DMS 273 (cell line): Measurements from ENCODE around the gene IFITM2.

Experiments used
- DNase-seq: peaks from one replicate; lab custom pipeline; 2025; ENCODE audit not compliant: unreplicated experiment; lab: John Stamatoyannopoulos, UW

IFITM2 gene

GRCh38 chr11:292211-293121 lies 15.2 kb upstream of the IFITM2 start:
- no peak for DNase-seq

- no peak for DNase-seq
Measured at GRCh38 chr11:293271-293851, 14.3 kb upstream of the IFITM2 start.

- DNase-seq: no peak
Measured at GRCh38 chr11:293852-294661, 13.6 kb upstream of the IFITM2 start.

GRCh38 chr11:294780-295179 lies 12.8 kb upstream of the IFITM2 start:
- DNase-seq: no peak

- DNase-seq: no peak
Measured at GRCh38 chr11:295351-296170, 12.1 kb upstream of the IFITM2 start.

GRCh38 chr11:296171-297050 lies 11.2 kb upstream of the IFITM2 start:
- no peak for DNase-seq

GRCh38 chr11:297051-297585 lies 10.5 kb upstream of the IFITM2 start:
- DNase-seq: no peak

- DNase-seq: no peak
Measured at GRCh38 chr11:297586-298405, 9.8 kb upstream of the IFITM2 start.

- no peak for DNase-seq
Measured at GRCh38 chr11:298406-299065, 9.1 kb upstream of the IFITM2 start.

GRCh38 chr11:299081-299891 lies 8.3 kb upstream of the IFITM2 start, which contains the start of gene IFITM5:
Gene IFITM5 (minus strand): TSS chr11:299526. CDS start chr11:299490, 36 bp downstream.
- DNase-seq: no peak

- peak; percentile 50 for DNase-seq
Measured at GRCh38 chr11:299951-300735, 7.5 kb upstream of the IFITM2 start.

- DNase-seq: no peak
Measured at GRCh38 chr11:303363-303762, 4.3 kb upstream of the IFITM2 start.

GRCh38 chr11:304061-304506 lies 3.5 kb upstream of the IFITM2 start:
- no peak for DNase-seq

- peak; percentile 47 for DNase-seq
Measured at GRCh38 chr11:304915-305843, 2.4 kb upstream of the IFITM2 start.

- DNase-seq: no peak
Measured at GRCh38 chr11:305844-306211, 1.8 kb upstream of the IFITM2 start.
